Tibial artery (tissue), 4 donors: ENCODE measurements around the gene RERE.

Experiments used
- DNase-seq, 2 donors: peaks; one replicate each; pipeline ENCODE4 v3.0.0-alpha.2; 2019
- H3K27ac ChIP-seq, 2 donors: fragments of 200-600 bp; sonication (generic) in 1 of 2; 1 replicate in 1 of 2; 2 replicates in 1 of 2; pipeline ENCODE4 v1.5.1; 2018 to 2019; ENCODE audit warnings: mild to moderate bottlenecking in 1 of 2
- H3K27me3 ChIP-seq, 2 donors: fragments of 200-600 bp; sonication (generic) in 1 of 2; one replicate each; pipeline versions ENCODE4 v1.5.1 to v1.6.0; 2016 to 2019
- H3K36me3 ChIP-seq, 3 donors: fragments of 200-600 bp; sonication (generic) in 2 of 3; one replicate each; pipeline ENCODE4 v1.5.1; 2016 to 2019; ENCODE audit warnings: mild to moderate bottlenecking in 2 of 3
- H3K4me1 ChIP-seq, 4 donors: fragments of 200-600 bp; sonication (generic) in 2 of 4; 1 replicate in 3 of 4; 2 replicates in 1 of 4; pipeline ENCODE4 v1.5.1; 2016 to 2019
- H3K4me3 ChIP-seq, 2 donors: fragments of 200-600 bp; sonication (generic) in 1 of 2; 1 replicate in 1 of 2; 2 replicates in 1 of 2; pipeline ENCODE4 v1.5.1; 2018 to 2019; ENCODE audit warnings: mild to moderate bottlenecking in 2 of 2
- H3K9me3 ChIP-seq, 3 donors: fragments of 200-600 bp; sonication (generic) in 1 of 3; one replicate each; pipeline ENCODE4 v1.5.1; 2016 to 2019
- CTCF ChIP-seq, 2 experiments: fragments of 200-600 bp in 1 of 2; fragments of 450-650 bp in 1 of 2; IDR thresholded peaks; one replicate each; pipeline ENCODE4 v1.5.1; 2017 to 2019; ENCODE audit warnings: antibody characterized with exemption in 2 of 2, mild to moderate bottlenecking in 1 of 2, moderate library complexity in 1 of 2
- intact Hi-C: fragments of 100-400 bp; cut with DNase I; formaldehyde crosslinking; loops from one replicate; pipeline ENCODE4 v1.15.0; 2023; ENCODE audit warnings: low total_unique reads

RERE gene

GRCh38 chr1:8339203-8339600 lies 478.2 kb downstream of the RERE start:
- Histone ChIP-seq H3K36me3 (peaks cover 0 to 35% (median 25%) of the 10 kb centered on the region in 3 donors), H3K4me1 (peaks cover 5 to 24% (median 12%) of the 10 kb centered on the region in 4 donors), H3K27ac (no peak overlapping the region), H3K9me3 (no peaks in the 10 kb centered on the region), H3K27me3 (no peaks in the 10 kb centered on the region), H3K4me3 (no peak overlapping the region)
- TF ChIP-seq CTCF (IDR thresholded peaks at IDR 0.05), result no peak
- intact Hi-C loops, result no loop called here
- no peak for DNase-seq

- Histone ChIP-seq H3K27ac (no peak overlapping the region), H3K27me3 (no peaks in the 10 kb centered on the region), H3K4me3 (no peak overlapping the region), H3K4me1 (peaks cover 5 to 19% (median 7%) of the 10 kb centered on the region in 4 donors), H3K36me3 (peaks cover 2 to 37% (median 25%) of the 10 kb centered on the region in 3 donors), H3K9me3 (no peaks in the 10 kb centered on the region)
- no peak for DNase-seq
- intact Hi-C loops, result no loop called here
- no peak for TF ChIP-seq CTCF (IDR thresholded peaks at IDR 0.05)
These were observed 478.8 kb downstream of the RERE start for GRCh38 chr1:8338526-8339202.

- H3K27me3 ChIP-seq, result no peaks in the 10 kb centered on the region
- H3K36me3 ChIP-seq, result peaks cover 5 to 41% (median 25%) of the 10 kb centered on the region in 3 donors
- no peak overlapping the region for H3K27ac ChIP-seq
- intact Hi-C loops, result no loop called here
- no peaks in the 10 kb centered on the region for H3K9me3 ChIP-seq
- DNase-seq, result no peak
- peaks cover 2 to 14% (median 4%) of the 10 kb centered on the region in 4 donors for H3K4me1 ChIP-seq
- TF ChIP-seq CTCF (IDR thresholded peaks at IDR 0.05), result no peak
- no peak overlapping the region for H3K4me3 ChIP-seq
These were observed 479.5 kb downstream of the RERE start for GRCh38 chr1:8337776-8338525.

- intact Hi-C loops, result no loop called here
- no peak overlapping the region for H3K4me3 ChIP-seq
- no peaks in the 10 kb centered on the region for H3K9me3 ChIP-seq
- no peak for DNase-seq
- no peaks in the 10 kb centered on the region for H3K27me3 ChIP-seq
- no peaks in the 10 kb centered on the region for H3K4me1 ChIP-seq
- TF ChIP-seq CTCF (IDR thresholded peaks at IDR 0.05), result no peak
- no peak overlapping the region for H3K27ac ChIP-seq
- peaks cover 5 to 45% (median 25%) of the 10 kb centered on the region in 3 donors for H3K36me3 ChIP-seq
These were observed 482.2 kb downstream of the RERE start for GRCh38 chr1:8335246-8335645.

- no peak for DNase-seq
- H3K4me3 ChIP-seq, result no peak overlapping the region
- H3K9me3 ChIP-seq, result no peaks in the 10 kb centered on the region
- intact Hi-C loops, result no loop called here
- H3K27me3 ChIP-seq, result no peaks in the 10 kb centered on the region
- TF ChIP-seq CTCF (IDR thresholded peaks at IDR 0.05), result no peak
- H3K4me1 ChIP-seq, result no peaks in the 10 kb centered on the region
- H3K36me3 ChIP-seq, result peaks cover 5 to 43% (median 19%) of the 10 kb centered on the region in 3 donors
- H3K27ac ChIP-seq, result no peak overlapping the region
These were observed 483.2 kb downstream of the RERE start for GRCh38 chr1:8334106-8334851.
